Liver (tissue), 2 donors: Measurements from ENCODE around the gene WDR11.

Experiments
- FOXA1 ChIP-seq: IDR thresholded peaks from 2 replicates; pipeline ENCODE4 v1.6.1; 2016; ENCODE audit warnings: antibody characterized with exemption
- TF ChIP-seq, protein P1 (sequence below): fragments of 150-350 bp; IDR thresholded peaks from 2 replicates; pipeline ENCODE4 v1.5.1; 2017; ENCODE audit warnings: improper control_type of control experiment, low read depth, low read length; ENCODE audit not compliant: missing input control
- donor health status: healthy.

GRCh38 chr10:120827251-120827875 is 23.8 kb upstream of the WDR11 start:
- TF ChIP-seq, protein P1, sequence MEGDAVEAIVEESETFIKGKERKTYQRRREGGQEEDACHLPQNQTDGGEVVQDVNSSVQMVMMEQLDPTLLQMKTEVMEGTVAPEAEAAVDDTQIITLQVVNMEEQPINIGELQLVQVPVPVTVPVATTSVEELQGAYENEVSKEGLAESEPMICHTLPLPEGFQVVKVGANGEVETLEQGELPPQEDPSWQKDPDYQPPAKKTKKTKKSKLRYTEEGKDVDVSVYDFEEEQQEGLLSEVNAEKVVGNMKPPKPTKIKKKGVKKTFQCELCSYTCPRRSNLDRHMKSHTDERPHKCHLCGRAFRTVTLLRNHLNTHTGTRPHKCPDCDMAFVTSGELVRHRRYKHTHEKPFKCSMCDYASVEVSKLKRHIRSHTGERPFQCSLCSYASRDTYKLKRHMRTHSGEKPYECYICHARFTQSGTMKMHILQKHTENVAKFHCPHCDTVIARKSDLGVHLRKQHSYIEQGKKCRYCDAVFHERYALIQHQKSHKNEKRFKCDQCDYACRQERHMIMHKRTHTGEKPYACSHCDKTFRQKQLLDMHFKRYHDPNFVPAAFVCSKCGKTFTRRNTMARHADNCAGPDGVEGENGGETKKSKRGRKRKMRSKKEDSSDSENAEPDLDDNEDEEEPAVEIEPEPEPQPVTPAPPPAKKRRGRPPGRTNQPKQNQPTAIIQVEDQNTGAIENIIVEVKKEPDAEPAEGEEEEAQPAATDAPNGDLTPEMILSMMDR = no peak
- no peak for TF ChIP-seq FOXA1
